ENCODE measurements around the gene CNPPD1. TPM values are rescaled to one million over a fixed set of nuclear protein-coding genes. Genes with fewer than 3 reads are reported as not detected.
A peak's percentile ranks its signal among the peaks of the same experiment; 100 is the strongest.

Gene CNPPD1
- total RNA-seq, 1 donor from 2014 or later: 15.8 TPM

DNA sequence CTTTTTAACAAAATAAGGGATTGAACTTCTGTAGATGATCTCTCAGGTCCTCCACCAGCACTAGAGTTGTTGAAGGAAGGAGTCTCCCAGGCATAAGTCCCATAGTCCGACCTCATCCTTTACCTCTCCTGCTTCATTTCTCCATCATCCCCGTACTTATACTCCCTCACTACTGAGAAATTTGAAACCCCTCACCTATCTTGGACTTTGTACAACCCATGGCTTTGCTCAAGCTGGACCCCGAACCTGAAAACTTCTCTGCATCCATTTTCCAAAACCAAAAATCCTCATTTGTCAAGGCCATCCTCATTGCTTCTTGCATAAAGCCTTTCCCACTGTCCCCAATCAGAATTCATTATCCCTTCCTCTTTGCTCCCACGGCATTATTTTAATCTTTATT lies 15.6 kb downstream of the CNPPD1 start:
- Histone ChIP-seq H3K9me3 (ENCODE audit: low read depth) (no peaks in the 10 kb centered on the region), H3K27ac (no peak overlapping the region), H3K79me2 (ENCODE audit: low read depth) (no peaks in the 10 kb centered on the region), H3K36me3 (no peaks in the 10 kb centered on the region), H3K4me1 (peaks cover 8% of the 10 kb centered on the region), H3K9ac (no peak overlapping the region), H3K4me3 (peak overlapping the region; percentile 67), H3K4me2 (peak overlapping the region; percentile 88), H3K27me3 (peaks cover 10% of the 10 kb centered on the region), H4K20me1 (ENCODE audit: low read depth) (peaks cover 27% of the 10 kb centered on the region), H3F3A (ENCODE audit: low read depth) (peaks cover 27% of the 10 kb centered on the region), H2AFZ (replicated peaks) (peak overlapping the region; percentile 86)
- Mint-ChIP-seq H3K4me1 (peaks cover 14% of the 10 kb centered on the region), H3K27me3 (ENCODE audit: insufficient read depth, low read depth) (no peaks in the 10 kb centered on the region), H3K9me3 (no peaks in the 10 kb centered on the region), H3K4me3 (peak overlapping the region; percentile 93), H3K36me3 (peaks cover 3% of the 10 kb centered on the region), H3K27ac (no peak overlapping the region)
- TF ChIP-seq EZH2phosphoT487 (IDR thresholded peaks at IDR 0.05): no peak
- DNase-seq (ENCODE audit: low spot score): no peak

DNA sequence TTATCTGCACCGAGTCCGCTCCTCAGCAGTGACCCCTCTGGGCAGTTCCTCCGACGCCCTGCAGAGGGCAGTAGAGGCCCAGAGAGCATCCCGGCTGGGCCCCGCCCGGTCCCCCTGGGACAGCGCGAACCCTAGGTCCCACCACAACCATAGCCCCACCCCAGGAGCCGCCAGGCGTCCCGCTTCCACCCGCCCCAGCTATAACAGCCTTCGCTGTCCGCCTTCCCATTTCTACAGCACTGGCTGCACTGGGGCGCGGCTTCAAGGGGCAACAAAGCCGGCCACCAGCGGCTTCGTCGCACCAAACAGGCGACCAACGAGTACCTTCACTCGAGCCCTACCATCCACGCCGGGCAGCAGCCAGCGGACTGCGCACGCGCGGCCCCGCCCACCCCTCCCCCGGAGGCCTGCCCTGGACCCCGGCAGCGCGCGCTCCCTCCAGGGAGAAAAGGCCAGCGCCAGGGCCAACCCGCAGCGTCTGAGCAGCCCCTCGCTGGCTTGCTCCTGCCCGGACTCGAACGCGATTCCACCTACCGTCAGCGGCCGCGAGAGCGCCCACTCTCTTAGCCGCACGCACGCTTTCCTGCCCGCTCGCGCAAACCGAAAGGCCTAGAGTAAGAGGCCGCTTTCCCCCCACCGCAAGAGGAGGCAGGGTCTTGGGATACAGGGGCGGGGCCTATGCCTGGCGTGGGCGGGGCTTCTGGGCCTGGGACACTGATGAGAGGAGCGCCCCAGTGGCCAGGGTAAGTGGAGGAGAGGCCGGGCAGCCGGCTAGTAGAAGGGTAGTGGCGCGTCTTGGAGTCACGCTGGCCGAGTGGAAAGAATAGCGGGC lies 16.3 kb downstream of the CNPPD1 start, which contains the start of gene NHEJ1:
Gene NHEJ1, minus strand, starts transcription at position 630 of the 832 bp plus-strand sequence. CDS start 2,453 bp downstream, outside the sequence.
- Histone ChIP-seq H3K9ac (peak within 1 kb of the TSS; percentile 61), H3K27ac (peak within 1 kb of the TSS; percentile 73), H3K9me3 (ENCODE audit: low read depth) (no peaks in the 10 kb centered on the region), H3K36me3 (no peaks in the 10 kb centered on the region), H4K20me1 (ENCODE audit: low read depth) (peaks cover 27% of the 10 kb centered on the region), H3K4me3 (peak within 1 kb of the TSS; percentile 67), H3K4me1 (peaks cover 8% of the 10 kb centered on the region), H3F3A (ENCODE audit: low read depth) (peaks cover 27% of the 10 kb centered on the region), H3K27me3 (peaks cover 10% of the 10 kb centered on the region), H3K79me2 (ENCODE audit: low read depth) (no peaks in the 10 kb centered on the region), H2AFZ (replicated peaks) (peak within 1 kb of the TSS; percentile 86), H3K4me2 (peak within 1 kb of the TSS; percentile 88)
- Mint-ChIP-seq H3K27ac (peak within 1 kb of the TSS; percentile 98), H3K36me3 (peaks cover 3% of the 10 kb centered on the region), H3K4me3 (peak within 1 kb of the TSS; percentile 93), H3K9me3 (no peaks in the 10 kb centered on the region), H3K4me1 (peaks cover 14% of the 10 kb centered on the region), H3K27me3 (ENCODE audit: insufficient read depth, low read depth) (no peaks in the 10 kb centered on the region)
- TF ChIP-seq EZH2phosphoT487 (IDR thresholded peaks at IDR 0.05): peak; percentile 16
- TF ChIP-seq EZH2 (IDR thresholded peaks at IDR 0.05): peak; percentile 15
- TF ChIP-seq, protein P1, sequence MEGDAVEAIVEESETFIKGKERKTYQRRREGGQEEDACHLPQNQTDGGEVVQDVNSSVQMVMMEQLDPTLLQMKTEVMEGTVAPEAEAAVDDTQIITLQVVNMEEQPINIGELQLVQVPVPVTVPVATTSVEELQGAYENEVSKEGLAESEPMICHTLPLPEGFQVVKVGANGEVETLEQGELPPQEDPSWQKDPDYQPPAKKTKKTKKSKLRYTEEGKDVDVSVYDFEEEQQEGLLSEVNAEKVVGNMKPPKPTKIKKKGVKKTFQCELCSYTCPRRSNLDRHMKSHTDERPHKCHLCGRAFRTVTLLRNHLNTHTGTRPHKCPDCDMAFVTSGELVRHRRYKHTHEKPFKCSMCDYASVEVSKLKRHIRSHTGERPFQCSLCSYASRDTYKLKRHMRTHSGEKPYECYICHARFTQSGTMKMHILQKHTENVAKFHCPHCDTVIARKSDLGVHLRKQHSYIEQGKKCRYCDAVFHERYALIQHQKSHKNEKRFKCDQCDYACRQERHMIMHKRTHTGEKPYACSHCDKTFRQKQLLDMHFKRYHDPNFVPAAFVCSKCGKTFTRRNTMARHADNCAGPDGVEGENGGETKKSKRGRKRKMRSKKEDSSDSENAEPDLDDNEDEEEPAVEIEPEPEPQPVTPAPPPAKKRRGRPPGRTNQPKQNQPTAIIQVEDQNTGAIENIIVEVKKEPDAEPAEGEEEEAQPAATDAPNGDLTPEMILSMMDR (IDR thresholded peaks at IDR 0.05): peak; percentile 96
- peak; percentile 95 for DNase-seq (ENCODE audit: low spot score)

DNA sequence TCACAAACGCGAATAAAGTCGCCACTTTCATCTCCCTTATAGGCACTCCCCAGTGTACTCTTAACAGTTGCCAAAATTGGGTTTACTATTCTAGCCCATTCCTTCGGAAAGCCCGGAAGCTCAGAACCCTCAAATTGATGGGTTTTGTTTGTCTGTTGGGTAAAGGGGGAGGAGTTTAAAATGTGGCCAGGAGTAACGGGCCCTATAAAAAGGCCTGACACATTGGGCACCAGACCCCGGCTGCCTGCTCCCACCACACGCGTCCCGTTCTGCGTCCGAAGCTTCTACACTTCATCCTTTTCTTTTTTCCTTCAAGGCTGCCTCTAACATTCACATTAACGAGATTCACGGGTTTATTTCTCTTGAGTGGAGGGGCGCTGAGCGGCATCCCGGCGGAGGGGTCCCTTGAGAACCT lies 16.9 kb downstream of the CNPPD1 start:
- H3K27me3 ChIP-seq: peaks cover 10% of the 10 kb centered on the region
- no peak overlapping the region for H3K9ac ChIP-seq
- peaks cover 27% of the 10 kb centered on the region for H3F3A ChIP-seq (ENCODE audit: low read depth)
- H3K4me3 ChIP-seq: peak overlapping the region; percentile 67
- Mint-ChIP-seq H3K4me1 (peaks cover 14% of the 10 kb centered on the region), H3K27me3 (ENCODE audit: insufficient read depth, low read depth) (no peaks in the 10 kb centered on the region), H3K9me3 (no peaks in the 10 kb centered on the region), H3K36me3 (peaks cover 3% of the 10 kb centered on the region), H3K4me3 (peak overlapping the region; percentile 93), H3K27ac (no peak overlapping the region)
- H3K9me3 ChIP-seq (ENCODE audit: low read depth): no peaks in the 10 kb centered on the region
- no peak overlapping the region for H3K27ac ChIP-seq
- no peak for DNase-seq (ENCODE audit: low spot score)
- no peaks in the 10 kb centered on the region for H3K36me3 ChIP-seq
- H4K20me1 ChIP-seq (ENCODE audit: low read depth): peaks cover 27% of the 10 kb centered on the region
- peak overlapping the region; percentile 88 for H3K4me2 ChIP-seq
- TF ChIP-seq EZH2 (IDR thresholded peaks at IDR 0.05): no peak
- TF ChIP-seq, protein P1 (IDR thresholded peaks at IDR 0.05): no peak
- TF ChIP-seq EZH2phosphoT487 (IDR thresholded peaks at IDR 0.05): no peak
- H3K4me1 ChIP-seq: peaks cover 8% of the 10 kb centered on the region
- no peaks in the 10 kb centered on the region for H3K79me2 ChIP-seq (ENCODE audit: low read depth)
- H2AFZ ChIP-seq (replicated peaks): peak overlapping the region; percentile 86

DNA sequence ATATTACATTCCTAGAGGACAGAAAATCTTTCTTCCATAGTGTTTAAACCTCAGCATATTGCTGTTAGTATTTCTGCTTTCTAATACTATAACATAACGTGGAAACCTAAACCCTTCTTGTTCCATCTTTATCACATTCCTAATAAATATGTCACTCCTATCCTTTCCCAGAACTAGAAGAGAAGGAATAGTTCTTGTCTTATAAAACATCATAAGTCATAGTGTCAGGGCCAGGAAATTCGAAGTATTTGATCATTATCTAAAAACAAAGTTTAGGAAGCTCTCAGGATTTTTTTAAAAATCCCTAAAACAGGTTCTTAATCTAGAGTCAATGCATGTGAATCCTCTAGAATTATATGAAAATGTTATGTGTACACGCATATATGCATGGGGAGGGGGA lies 18.1 kb downstream of the CNPPD1 start:
- TF ChIP-seq, protein P1 (IDR thresholded peaks at IDR 0.05): no peak
- TF ChIP-seq EZH2phosphoT487 (IDR thresholded peaks at IDR 0.05) (no peak), EZH2 (IDR thresholded peaks at IDR 0.05) (no peak)
- Histone ChIP-seq H3K27ac (no peak overlapping the region), H3K9me3 (ENCODE audit: low read depth) (no peaks in the 10 kb centered on the region), H3K27me3 (peaks cover 10% of the 10 kb centered on the region), H2AFZ (replicated peaks) (no peak overlapping the region), H3K9ac (no peak overlapping the region), H3K36me3 (peaks cover 5% of the 10 kb centered on the region), H3F3A (ENCODE audit: low read depth) (peaks cover 27% of the 10 kb centered on the region), H3K4me1 (peaks cover 8% of the 10 kb centered on the region), H4K20me1 (ENCODE audit: low read depth) (peaks cover 27% of the 10 kb centered on the region), H3K79me2 (ENCODE audit: low read depth) (no peaks in the 10 kb centered on the region), H3K4me2 (no peak overlapping the region), H3K4me3 (no peak overlapping the region)
- Mint-ChIP-seq H3K27me3 (ENCODE audit: insufficient read depth, low read depth) (no peaks in the 10 kb centered on the region), H3K27ac (no peak overlapping the region), H3K4me3 (no peak overlapping the region), H3K36me3 (peaks cover 3% of the 10 kb centered on the region), H3K4me1 (peaks cover 14% of the 10 kb centered on the region), H3K9me3 (no peaks in the 10 kb centered on the region)
- DNase-seq (ENCODE audit: low spot score): no peak
